ENCODE results near the gene CHTOP.
"Not testable (repeated sequence)": the region's sequence is repeated elsewhere in the genome, so short reads cannot be mapped to it uniquely, and the experiment has no call there.

Gene CHTOP

DNA sequence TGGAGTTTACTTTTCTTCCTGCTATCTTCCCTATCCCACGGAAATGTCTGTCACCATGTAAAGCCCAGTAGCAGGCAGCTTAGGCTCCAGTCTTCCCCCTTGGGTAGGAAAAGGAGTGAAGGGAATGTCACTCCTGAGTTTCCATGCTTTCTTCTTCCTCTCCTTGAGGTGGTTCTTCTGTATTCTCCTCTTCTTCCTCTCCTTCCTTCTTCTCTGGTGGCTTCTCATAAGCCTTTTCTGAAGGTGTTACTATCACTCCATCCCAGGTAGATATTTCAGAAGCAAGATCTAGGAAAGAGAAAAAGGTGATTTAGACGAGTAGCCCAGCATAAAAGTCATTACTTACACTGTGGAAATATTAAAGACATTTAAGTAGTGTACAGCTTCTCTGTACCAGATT, 28.4 kb downstream of the CHTOP start:
- in situ Hi-C loops (cut with HindIII; ENCODE audit: low pct_unique_long_range_greater_than_20kb, low sequenced_read_pairs) = no loop called here

DNA sequence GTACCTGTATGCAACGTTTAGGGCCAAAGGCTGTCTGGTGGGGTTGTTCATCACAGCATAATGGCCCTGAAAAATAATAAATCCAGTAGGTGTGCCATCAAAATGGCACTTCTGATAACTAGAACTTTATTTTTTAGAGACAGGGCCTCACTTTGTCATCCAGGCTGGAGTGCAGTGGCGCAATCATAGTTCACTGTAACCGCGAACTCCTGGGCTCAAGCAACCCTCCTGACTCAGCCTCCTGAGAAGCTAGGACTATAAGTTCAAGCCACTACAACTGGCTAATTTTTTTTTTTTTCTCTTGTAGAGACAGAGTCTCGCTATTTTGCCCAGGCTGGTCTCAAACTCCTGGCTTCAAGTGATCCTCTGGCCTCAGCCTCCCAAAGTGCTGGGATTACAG, 29.3 kb downstream of the CHTOP start:
- in situ Hi-C loops (cut with HindIII; ENCODE audit: low pct_unique_long_range_greater_than_20kb, low sequenced_read_pairs) = no loop called here
- no peak for TF ChIP-seq JUND (IDR thresholded peaks at IDR 0.05; ENCODE audit: low read depth)
- DNase-seq (ENCODE audit: low read depth in 1 of 2, low spot score in 1 of 2) = no peak

More for the DNA sequence above, 28.4 kb downstream of the CHTOP start:
- no peak for DNase-seq (ENCODE audit: low read depth in 1 of 2, low spot score in 1 of 2)
- TF ChIP-seq JUND (IDR thresholded peaks at IDR 0.05; ENCODE audit: low read depth) = no peak

DNA sequence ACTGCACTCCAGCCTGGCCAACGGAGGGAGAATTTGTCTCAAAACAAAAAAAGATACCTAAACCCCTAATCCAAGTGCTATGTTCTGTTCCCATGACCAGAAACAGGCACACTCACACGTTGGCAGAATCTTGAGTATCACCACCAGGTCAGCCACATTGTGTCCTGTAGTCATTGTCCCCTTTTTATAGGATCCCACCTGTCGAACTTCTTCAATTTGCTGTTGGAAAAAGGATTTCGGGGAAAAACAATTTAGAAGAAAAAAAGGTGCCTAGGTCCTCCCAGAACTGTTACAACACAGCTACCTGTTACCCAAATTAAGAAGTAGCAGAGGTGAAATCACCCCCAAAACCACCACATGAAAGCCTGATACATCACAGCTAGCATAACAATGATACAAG, 33.6 kb downstream of the CHTOP start:
- DNase-seq (ENCODE audit: low read depth in 1 of 2, low spot score in 1 of 2) = no peak
- TF ChIP-seq JUND (IDR thresholded peaks at IDR 0.05; ENCODE audit: low read depth) = no peak
- in situ Hi-C loops (cut with HindIII; ENCODE audit: low pct_unique_long_range_greater_than_20kb, low sequenced_read_pairs) = no loop called here

DNA sequence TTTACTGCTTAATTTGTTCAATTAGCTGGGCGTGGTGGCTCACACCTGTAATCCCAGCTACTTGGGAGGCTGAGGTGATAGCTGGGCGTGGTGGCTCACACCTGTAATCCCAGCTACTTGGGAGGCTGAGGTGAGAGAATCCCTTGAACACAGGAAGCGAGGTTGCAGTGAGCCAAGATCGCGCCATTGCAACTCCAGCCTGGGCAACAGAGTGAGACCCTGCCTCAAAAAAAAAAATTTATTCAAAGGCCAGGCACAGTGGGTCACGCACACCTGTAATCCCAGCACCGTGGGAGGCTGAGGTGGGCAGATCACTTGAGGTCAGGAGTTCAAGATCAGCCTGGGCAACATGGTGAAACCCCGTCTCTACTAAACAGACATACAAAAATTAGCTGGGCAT, 34.8 kb downstream of the CHTOP start:
- in situ Hi-C loops (cut with HindIII; ENCODE audit: low pct_unique_long_range_greater_than_20kb, low sequenced_read_pairs); DNase-seq (ENCODE audit: low read depth in 1 of 2, low spot score in 1 of 2): not testable (repeated sequence)

DNA sequence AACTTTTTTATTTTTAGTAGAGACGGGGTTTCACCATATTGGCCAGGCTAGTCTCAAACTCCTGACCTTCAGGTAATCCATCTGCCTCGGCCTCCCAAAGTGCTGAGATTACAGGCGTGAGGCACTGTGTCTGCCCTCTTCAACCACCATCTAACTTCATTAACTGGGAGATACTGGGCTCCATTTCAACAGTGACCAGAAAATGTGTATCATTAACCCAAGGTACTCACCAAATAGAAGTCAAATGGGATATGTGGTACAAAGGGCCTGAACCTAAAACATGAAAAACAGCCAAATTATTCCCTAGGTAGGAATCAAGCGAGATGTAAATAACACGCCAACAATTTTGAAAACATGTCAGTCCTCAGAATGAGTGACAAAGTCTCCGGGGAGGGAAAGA, 35.7 kb downstream of the CHTOP start:
- in situ Hi-C loops (cut with HindIII; ENCODE audit: low pct_unique_long_range_greater_than_20kb, low sequenced_read_pairs) = no loop called here
- no peak for DNase-seq (ENCODE audit: low read depth in 1 of 2, low spot score in 1 of 2)
- no peak for TF ChIP-seq JUND (IDR thresholded peaks at IDR 0.05; ENCODE audit: low read depth)

DNA sequence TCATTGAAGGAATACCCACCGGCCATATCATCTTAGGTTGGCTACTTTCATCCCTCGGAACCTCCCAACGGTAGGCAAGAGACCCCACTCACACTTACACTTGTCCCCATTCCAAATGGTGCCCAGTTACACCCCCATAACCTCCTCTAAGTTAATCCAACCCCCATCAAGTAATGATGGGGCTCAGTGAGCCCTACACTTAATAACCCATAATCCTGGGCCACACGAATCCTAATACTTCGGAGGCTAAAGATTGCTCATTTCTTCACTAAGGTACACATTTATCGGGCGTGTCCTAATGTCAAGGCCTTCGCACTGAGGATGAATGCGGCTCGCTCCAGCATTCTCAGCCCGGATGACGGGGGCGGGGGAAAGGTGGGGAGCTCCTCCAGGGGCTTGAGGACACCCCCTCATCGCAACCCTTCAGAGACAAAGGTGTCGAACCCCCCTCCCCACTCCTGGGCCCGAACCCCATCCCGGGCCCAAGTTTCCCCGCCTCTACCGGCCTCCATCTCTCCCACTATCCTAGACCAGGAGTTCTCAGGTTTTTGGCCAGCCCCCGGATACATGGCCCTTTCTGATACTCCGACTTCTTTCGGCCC, 36.5 kb downstream of the CHTOP start:
- no peak for DNase-seq (ENCODE audit: low read depth in 1 of 2, low spot score in 1 of 2)
- TF ChIP-seq JUND (IDR thresholded peaks at IDR 0.05; ENCODE audit: low read depth) = no peak
- in situ Hi-C loops (cut with HindIII; ENCODE audit: low pct_unique_long_range_greater_than_20kb, low sequenced_read_pairs) = no loop called here

DNA sequence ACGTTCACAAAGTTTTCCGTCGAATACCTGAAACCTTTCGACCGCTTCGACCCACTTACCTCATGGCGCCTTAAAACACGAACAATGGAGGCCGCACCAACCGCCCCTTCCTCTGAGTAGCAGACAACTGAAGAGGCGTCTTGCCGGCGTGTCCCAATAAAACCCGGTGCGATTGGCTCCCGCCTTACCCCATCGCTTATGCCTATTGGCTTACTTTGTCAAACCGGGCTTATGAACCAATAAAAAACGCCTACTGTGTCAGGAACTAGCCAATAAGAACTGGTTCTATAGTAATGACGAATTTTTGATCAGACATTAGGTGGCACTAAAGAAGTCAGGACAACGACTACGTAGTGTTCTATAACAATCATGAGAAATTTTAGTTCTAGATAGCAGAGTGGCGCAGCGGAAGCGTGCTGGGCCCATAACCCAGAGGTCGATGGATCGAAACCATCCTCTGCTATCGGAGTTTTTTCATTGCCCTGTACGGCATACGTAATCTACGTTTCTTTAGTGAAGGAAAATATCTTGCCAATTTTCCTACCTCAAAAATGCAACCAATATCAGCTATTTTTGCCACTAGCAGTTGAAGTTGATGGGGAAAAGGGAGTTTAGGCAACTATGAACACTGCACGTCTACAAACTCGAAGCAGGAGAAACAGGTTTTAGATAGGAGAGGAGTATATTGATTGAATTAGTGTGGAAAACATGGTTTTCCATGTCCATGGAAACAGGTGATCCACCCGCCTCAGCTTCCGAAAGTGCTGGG, 37.2 kb downstream of the CHTOP start, which contains the start of gene ILF2:
Gene ILF2 (minus strand): TSS at position 135 of the 769 bp plus-strand sequence. CDS start 71 bp downstream, at position 64.
- peak; percentile 99 to 100 for DNase-seq (ENCODE audit: low read depth in 1 of 2, low spot score in 1 of 2)
- in situ Hi-C loops (cut with HindIII; ENCODE audit: low pct_unique_long_range_greater_than_20kb, low sequenced_read_pairs) = no loop called here
- no peak for TF ChIP-seq JUND (IDR thresholded peaks at IDR 0.05; ENCODE audit: low read depth)

DNA sequence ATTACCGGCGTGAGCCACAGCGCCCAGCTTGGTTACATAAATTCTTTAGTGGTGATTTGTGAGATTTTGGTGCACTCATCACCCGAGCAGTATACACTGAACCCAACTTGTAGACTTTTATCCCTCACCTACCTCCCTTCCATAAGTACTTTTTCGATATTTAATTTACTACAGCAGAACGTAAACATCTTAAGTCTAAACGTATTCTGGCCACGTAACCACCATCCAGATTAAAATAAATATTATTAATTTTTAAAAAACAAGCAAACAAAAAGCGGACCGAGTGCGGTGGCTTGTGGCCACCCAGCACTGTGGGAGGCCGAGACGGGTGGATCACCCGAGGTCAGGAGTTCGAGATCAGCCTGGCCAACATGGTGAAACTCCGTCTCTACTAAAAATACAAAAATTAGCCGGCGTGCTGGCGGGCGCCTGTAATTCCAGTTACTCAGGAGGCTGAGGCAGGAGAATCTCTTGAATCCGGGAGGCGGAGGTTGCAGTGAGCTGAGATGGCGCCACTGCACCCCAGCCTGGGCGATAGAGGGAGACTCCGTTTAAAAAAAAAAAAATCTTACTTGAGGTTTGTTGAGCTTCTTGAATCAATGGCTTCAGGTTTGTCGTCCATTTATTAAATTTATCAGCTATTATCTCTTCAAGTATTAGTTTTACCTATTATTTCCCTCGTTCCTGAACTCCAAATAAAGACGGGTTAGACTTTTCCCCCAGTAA, 37.9 kb downstream of the CHTOP start:
- DNase-seq (ENCODE audit: low read depth in 1 of 2, low spot score in 1 of 2); in situ Hi-C loops (cut with HindIII; ENCODE audit: low pct_unique_long_range_greater_than_20kb, low sequenced_read_pairs): not testable (repeated sequence)

DNA sequence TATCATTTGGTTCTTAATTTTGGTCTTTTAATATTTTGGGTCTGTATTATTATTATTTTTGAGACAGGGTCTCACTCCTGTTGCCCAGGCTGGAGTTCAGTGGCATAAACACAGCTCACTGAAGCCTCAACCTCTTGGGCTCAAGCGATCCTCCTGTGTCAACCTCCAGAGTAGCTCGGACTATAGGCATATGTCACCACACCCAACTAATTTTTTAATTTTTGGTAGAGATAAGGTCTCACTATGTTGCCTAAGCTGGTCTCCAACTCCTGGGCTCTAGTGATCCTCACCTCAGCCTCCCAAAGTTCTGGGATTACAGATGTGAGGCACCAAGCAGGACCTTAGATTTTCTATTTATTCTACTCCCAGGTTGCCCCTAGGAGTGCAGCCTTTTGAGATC, 39.6 kb downstream of the CHTOP start:
- TF ChIP-seq JUND (IDR thresholded peaks at IDR 0.05; ENCODE audit: low read depth) = no peak
- no peak for DNase-seq (ENCODE audit: low read depth in 1 of 2, low spot score in 1 of 2)
- in situ Hi-C loops (cut with HindIII; ENCODE audit: low pct_unique_long_range_greater_than_20kb, low sequenced_read_pairs) = no loop called here

DNA sequence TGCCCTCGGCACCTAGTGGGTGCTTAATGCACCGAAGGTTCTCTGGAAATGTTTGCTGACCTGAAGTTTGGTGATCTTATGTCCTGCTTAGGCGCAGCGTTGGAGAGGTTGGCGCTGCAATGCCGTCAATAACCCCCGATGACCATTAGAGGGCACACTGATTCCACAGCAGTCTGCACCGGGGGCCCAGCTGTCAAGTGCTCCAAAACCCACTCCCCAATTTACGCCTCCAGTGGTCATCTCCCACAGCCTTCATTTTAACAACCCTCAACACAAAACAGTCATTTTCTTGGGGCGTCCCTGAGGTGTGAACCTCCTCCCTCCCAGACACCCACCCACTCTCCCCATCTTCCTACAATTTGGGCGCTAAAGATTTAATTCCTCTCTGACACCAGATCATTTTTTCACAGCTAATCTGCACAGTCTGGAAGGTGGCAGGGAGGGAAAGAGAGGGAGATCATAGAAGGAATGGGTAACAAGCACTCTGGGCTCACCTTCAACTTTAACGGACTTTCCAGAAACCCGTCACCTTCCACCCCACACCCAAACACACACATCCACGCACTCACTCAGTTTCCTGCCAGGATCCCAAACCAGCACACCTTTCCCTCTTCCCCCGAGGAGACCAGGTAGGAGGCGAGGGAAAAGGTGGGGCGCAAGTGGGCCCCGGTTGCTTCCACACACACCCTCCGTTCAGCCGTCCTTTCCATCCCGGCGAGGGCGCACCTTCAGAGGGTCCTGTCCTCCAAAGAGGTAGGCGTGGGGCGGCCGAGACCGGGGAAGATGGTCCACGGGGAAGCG, 44.1 kb downstream of the CHTOP start:
- no peak for TF ChIP-seq JUND (IDR thresholded peaks at IDR 0.05; ENCODE audit: low read depth)
- in situ Hi-C loops (cut with HindIII; ENCODE audit: low pct_unique_long_range_greater_than_20kb, low sequenced_read_pairs) = no loop called here
- peak; percentile 65 to 70 for DNase-seq (ENCODE audit: low read depth in 1 of 2, low spot score in 1 of 2)

DNA sequence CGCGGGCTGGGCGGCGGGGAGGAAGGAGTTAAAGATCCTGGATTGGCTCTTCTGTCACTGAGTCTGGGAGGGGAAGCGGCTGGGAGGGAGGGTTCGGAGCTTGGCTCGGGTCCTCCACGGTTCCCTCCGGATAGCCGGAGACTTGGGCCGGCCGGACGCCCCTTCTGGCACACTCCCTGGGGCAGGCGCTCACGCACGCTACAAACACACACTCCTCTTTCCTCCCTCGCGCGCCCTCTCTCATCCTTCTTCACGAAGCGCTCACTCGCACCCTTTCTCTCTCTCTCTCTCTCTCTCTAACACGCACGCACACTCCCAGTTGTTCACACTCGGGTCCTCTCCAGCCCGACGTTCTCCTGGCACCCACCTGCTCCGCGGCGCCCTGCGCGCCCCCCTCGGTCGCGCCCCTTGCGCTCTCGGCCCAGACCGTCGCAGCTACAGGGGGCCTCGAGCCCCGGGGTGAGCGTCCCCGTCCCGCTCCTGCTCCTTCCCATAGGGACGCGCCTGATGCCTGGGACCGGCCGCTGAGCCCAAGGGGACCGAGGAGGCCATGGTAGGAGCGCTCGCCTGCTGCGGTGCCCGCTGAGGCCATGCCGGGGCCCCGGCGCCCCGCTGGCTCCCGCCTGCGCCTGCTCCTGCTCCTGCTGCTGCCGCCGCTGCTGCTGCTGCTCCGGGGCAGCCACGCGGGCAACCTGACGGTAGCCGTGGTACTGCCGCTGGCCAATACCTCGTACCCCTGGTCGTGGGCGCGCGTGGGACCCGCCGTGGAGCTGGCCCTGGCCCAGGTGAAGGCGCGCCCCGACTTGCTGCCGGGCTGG, 44.9 kb downstream of the CHTOP start, which contains the start of gene NPR1:
Gene NPR1 (plus strand): TSS at position 170 of the 818 bp plus-strand sequence. CDS start 421 bp downstream, at position 591.
- DNase-seq (ENCODE audit: low read depth in 1 of 2, low spot score in 1 of 2) = peak; percentile 50 to 64
- in situ Hi-C loops (cut with HindIII; ENCODE audit: low pct_unique_long_range_greater_than_20kb, low sequenced_read_pairs) = no loop called here
- TF ChIP-seq JUND (IDR thresholded peaks at IDR 0.05; ENCODE audit: low read depth) = no peak

All from T47D (cell line).